Measurements from ENCODE around the gene ZDHHC1. TPM values are rescaled to one million over a fixed set of nuclear protein-coding genes. Genes with fewer than 3 reads are reported as not detected.

Gene ZDHHC1
- polyA plus RNA-seq, 3 donors = 3.3 to 14.2 (median 6.0) TPM

- peak overlapping the region; percentile 40 for H3K9ac ChIP-seq (ENCODE audit: insufficient read depth, low read length, poor library complexity, severe bottlenecking)
- peaks cover 62% of the 10 kb centered on the region for H4K20me1 ChIP-seq (ENCODE audit: insufficient read depth, low read length)
- no peak overlapping the region for H3K27ac ChIP-seq (ENCODE audit: low read depth in 1 of 2, low read length in 2 of 2)
- peaks cover 0 to 9% of the 10 kb centered on the region in 2 donors for H3K9me3 ChIP-seq (replicated peaks in 1 of 2; ENCODE audit: control insufficient read depth in 1 of 2, insufficient read depth in 1 of 2, low read length in 2 of 2)
- H3K79me2 ChIP-seq (ENCODE audit: insufficient read depth, low read length) = no peaks in the 10 kb centered on the region
- no peaks in the 10 kb centered on the region for H3K36me3 ChIP-seq (replicated peaks in 1 of 2; ENCODE audit: control insufficient read depth in 1 of 2, insufficient read depth in 2 of 2, low read length in 2 of 2)
- Mint-ChIP-seq H3K4me1 (peaks cover 19% of the 10 kb centered on the region), H3K9me3 (peaks cover 0 to 21% (median 3%) of the 10 kb centered on the region in 7 donors), H3K27me3 (ENCODE audit: low read depth in 3 of 3) (peaks cover 54 to 70% (median 61%) of the 10 kb centered on the region in 3 donors), H3K36me3 (peaks cover 18 to 24% of the 10 kb centered on the region in 2 donors), H3K4me3 (peak overlapping the region; percentile 71 to 90), H3K27ac (no peak overlapping the region)
- H3K4me3 ChIP-seq (replicated peaks in 1 of 3; ENCODE audit: low read depth in 2 of 3, low read length in 3 of 3) = peak overlapping the region in 1 of 3 experiments; percentile 69
- H3K27me3 ChIP-seq (ENCODE audit: control insufficient read depth in 2 of 2, insufficient read depth in 2 of 2, low read length in 2 of 2) = peaks cover 22 to 57% of the 10 kb centered on the region in 2 donors
- H2AFZ ChIP-seq (ENCODE audit: insufficient read depth, low read depth, low read length, poor library complexity, severe bottlenecking) = peak overlapping the region; percentile 13
- peaks cover 15 to 23% of the 10 kb centered on the region in 2 donors for H3K4me1 ChIP-seq (ENCODE audit: control insufficient read depth in 1 of 2, insufficient read depth in 2 of 2, low read length in 2 of 2)
- no peak for TF ChIP-seq CTCF (IDR thresholded peaks at IDR 0.05)
- intact Hi-C loops (cut with micrococcal nuclease) = loop anchor here (2.0 to 5.0 kb wide), 2 partner anchors 35 to 37 kb away; no protein-coding TSS in a partner anchor
- peak overlapping the region; percentile 94 for H3K4me2 ChIP-seq (replicated peaks; ENCODE audit: extremely low read depth, low read length, poor library complexity, severe bottlenecking)
- WGBS (ENCODE audit: insufficient coverage) = 33% methylated on average over 8 of the region's 13 CpGs
- DNase-seq = no peak
These were observed 13.7 kb upstream of the ZDHHC1 start for GRCh38 chr16:67429799-67430503.

- Histone ChIP-seq H3K79me2 (ENCODE audit: insufficient read depth, low read length) (no peaks in the 10 kb centered on the region), H3K9ac (ENCODE audit: insufficient read depth, low read length, poor library complexity, severe bottlenecking) (no peak overlapping the region), H3K9me3 (replicated peaks in 1 of 2; ENCODE audit: control insufficient read depth in 1 of 2, insufficient read depth in 1 of 2, low read length in 2 of 2) (peaks cover 0 to 9% of the 10 kb centered on the region in 2 donors), H3K27me3 (ENCODE audit: control insufficient read depth in 2 of 2, insufficient read depth in 2 of 2, low read length in 2 of 2) (peaks cover 22 to 64% of the 10 kb centered on the region in 2 donors), H3K36me3 (replicated peaks in 1 of 2; ENCODE audit: control insufficient read depth in 1 of 2, insufficient read depth in 2 of 2, low read length in 2 of 2) (no peaks in the 10 kb centered on the region), H2AFZ (ENCODE audit: insufficient read depth, low read depth, low read length, poor library complexity, severe bottlenecking) (no peak overlapping the region), H4K20me1 (ENCODE audit: insufficient read depth, low read length) (peaks cover 55% of the 10 kb centered on the region), H3K27ac (ENCODE audit: low read depth in 1 of 2, low read length in 2 of 2) (no peak overlapping the region), H3K4me3 (replicated peaks in 1 of 3; ENCODE audit: low read depth in 2 of 3, low read length in 3 of 3) (no peak overlapping the region), H3K4me2 (replicated peaks; ENCODE audit: extremely low read depth, low read length, poor library complexity, severe bottlenecking) (no peak overlapping the region), H3K4me1 (ENCODE audit: control insufficient read depth in 1 of 2, insufficient read depth in 2 of 2, low read length in 2 of 2) (peaks cover 14 to 18% of the 10 kb centered on the region in 2 donors)
- H3K36me3 Mint-ChIP-seq = peaks cover 16 to 19% of the 10 kb centered on the region in 2 donors
- H3K4me3 Mint-ChIP-seq = peak overlapping the region in 1 of 2 donors; percentile 76
- intact Hi-C loops (cut with micrococcal nuclease) = loop anchor here (2.0 to 5.0 kb wide), 2 partner anchors 36 to 38 kb away; no protein-coding TSS in a partner anchor
- peaks cover 16% of the 10 kb centered on the region for H3K4me1 Mint-ChIP-seq
- peaks cover 58 to 75% (median 63%) of the 10 kb centered on the region in 3 donors for H3K27me3 Mint-ChIP-seq (ENCODE audit: low read depth in 3 of 3)
- TF ChIP-seq CTCF (IDR thresholded peaks at IDR 0.05) = no peak
- DNase-seq = no peak
- H3K9me3 Mint-ChIP-seq = peaks cover 0 to 21% (median 3%) of the 10 kb centered on the region in 7 donors
- H3K27ac Mint-ChIP-seq = peak overlapping the region in 1 of 7 donors; percentile 74
- whole genome bisulfite sequencing (ENCODE audit: insufficient coverage) = 77% methylated on average over 3 of the region's 3 CpGs
These were observed 12.9 kb upstream of the ZDHHC1 start for GRCh38 chr16:67429053-67429798.
